GM19351 (cell line): ENCODE results near the gene EI24.
A peak's percentile ranks its signal among the peaks of the same experiment; 100 is the strongest.

Source experiments
- ATAC-seq: cut with Tn5 transposase; IDR thresholded peaks from one replicate; pipeline ENCODE4 v1.9.1; 2021; ENCODE audit warnings: mild to moderate bottlenecking, moderate library complexity; ENCODE audit not compliant: unreplicated experiment

EI24 gene

GRCh38 chr11:125578783-125579182 is 9.5 kb downstream of the EI24 start:
- no peak for ATAC-seq

DNA sequence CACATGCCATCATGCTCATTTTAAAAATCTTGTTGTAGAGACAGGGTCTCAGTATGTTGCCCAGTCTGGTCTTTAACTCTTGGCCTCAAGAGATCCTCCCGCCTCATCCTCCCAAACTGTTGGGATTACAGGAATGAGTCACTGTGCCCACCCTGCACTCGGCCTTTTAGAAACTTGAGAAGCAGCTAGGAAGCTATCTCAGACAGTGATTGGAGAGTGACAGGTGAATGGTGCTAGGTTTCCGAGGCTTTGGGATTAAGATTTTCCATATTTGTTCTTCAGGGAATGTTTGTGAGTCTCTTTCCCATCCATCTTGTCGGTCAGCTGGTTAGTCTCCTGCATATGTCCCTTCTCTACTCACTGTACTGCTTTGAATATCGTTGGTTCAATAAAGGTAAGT is 10.5 kb downstream of the EI24 start:
- no peak for ATAC-seq

DNA sequence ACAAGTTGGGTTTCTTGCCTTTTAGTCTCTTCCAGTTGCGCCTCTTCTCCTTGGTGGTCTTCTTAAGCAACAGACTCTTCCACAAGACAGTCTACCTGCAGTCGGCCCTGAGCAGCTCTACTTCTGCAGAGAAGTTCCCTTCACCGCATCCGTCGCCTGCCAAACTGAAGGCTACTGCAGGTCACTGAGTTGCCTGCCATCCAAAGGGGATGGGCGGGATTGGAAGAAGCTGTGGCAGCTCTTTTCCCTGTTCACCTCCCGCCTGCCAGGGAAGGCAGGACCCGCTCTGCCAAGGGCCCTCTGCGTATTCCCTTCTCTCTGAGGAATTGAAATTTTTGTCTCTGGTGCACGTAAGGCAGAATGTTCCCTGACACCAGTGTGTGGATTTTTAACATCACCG is 14.2 kb downstream of the EI24 start:
- ATAC-seq, result no peak

GRCh38 chr11:125585487-125585886 is 16.2 kb downstream of the EI24 start:
- ATAC-seq, result no peak

GRCh38 chr11:125586623-125587022 is 17.3 kb downstream of the EI24 start:
- no peak for ATAC-seq

DNA sequence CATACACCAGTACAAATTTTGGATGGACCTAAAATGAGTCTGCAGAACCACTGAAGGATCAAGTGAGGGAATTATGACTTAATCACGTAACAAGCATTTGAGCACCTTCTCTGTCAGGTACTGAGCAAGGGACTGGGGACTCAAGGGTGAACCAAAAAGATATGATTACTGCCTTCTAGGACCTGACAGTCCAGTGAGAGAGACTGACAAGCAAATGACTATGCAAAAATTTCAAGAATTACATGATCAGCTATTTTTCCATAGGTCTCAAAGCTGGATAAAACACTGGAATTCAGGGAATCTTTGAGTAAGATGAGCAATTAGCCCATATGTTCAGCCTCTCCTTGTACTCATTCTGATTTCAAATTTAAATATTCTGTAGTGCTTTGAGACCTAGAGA is 18.2 kb downstream of the EI24 start:
- ATAC-seq, result no peak

GRCh38 chr11:125588505-125588904 is 19.2 kb downstream of the EI24 start:
- no peak for ATAC-seq

DNA sequence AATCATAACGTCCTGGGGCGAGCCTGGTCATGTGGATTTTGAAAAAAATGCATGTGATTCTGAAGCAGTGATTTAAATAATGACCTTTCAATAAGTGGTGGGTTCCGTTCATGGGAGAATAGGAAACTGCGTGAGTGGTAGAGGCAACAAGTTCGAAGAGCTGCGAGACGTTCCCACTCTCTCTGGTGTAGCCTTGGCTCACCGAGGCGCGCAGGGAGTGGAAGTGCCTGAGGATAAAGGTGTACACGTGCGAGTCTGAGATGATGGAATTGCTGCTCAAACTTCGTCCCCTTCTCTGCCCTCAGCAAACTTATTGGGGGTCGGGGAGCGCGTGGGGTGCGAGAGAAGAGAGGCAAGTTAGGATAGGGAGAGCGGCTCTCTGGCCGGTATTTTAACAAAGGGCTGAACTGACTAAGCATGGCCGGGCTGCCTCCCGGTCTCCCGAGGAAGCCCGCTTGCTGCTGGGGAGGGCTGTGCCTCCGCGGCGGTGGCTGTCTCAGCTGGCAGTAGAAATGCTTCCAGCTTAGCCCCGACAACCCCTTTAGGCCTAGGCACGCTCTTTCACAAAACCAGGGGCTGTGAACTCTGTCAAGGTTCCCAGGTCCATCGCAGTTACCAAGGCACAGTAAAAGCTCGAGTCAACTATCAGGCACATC is 22.5 kb downstream of the EI24 start:
- ATAC-seq, result peak; percentile 14

DNA sequence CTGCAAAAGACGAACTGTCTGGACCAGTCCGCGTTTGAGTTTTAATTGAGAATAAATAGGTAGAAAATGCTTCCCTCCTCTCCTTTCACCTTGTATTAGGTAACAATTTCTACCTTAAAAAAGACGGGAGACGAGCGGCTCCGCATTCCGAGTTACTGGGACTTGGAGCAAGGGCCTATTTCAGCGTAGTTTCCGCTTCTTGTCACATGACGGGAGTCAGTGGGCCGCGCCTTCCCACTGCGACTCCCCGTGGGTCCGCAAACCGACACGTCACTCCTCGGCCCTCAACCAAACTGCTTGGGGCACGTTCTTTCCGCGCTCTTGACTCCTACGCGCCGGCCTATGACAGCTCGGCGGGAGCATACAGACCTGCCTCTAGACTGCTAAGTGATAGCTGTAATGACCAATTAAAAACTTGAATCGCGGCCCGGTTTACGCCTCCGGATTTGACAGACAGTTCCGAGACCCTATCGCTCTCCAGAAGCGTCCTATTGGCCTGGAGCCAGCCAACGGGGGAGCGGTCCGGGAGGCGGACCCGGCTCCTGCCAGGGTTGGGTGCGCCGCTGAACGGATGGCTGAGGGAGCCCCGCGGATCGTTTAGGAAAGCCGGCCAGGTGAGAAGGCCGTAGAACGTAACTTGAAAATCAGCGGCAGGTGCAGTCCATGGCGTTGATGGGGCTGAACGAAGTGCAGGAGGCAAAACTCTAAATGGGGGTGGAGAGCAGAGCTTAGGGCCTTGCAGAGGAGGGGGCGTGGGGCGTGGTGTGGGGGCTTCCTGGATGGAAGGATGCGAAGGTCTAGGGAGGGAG is 23.2 kb downstream of the EI24 start, which contains the start of gene STT3A:
STT3A (plus strand) TSS at position 548 of the 809 bp plus-strand sequence. CDS start 3,064 bp downstream, outside the sequence.
- ATAC-seq, result peak; percentile 95

- ATAC-seq, result no peak
These were observed 24.0 kb downstream of the EI24 start for GRCh38 chr11:125593114-125593820.

- no peak for ATAC-seq
These were observed 25.7 kb downstream of the EI24 start for GRCh38 chr11:125594958-125595357.

GRCh38 chr11:125600663-125601062 is 31.4 kb downstream of the EI24 start:
- no peak for ATAC-seq

DNA sequence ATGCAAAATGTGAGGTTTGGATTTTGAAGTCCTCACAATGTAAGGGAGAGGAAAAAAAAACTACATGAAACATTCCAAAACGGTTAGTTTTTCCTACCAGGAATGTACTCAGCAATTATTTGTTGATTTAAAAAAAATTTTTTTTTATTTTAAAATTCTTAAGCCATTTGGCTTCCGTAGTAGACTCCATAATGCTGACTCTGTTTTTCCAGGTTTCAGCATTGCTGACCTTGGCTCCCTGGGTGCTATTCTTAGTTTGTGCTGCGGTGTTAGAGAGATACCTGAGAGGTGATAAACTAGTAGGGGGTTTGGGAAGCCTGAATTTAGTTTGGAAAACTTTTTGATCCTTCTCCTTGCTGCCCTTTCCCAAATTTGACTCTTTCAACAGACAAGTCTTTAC is 33.9 kb downstream of the EI24 start:
- no peak for ATAC-seq

- ATAC-seq, result no peak
These were observed 36.1 kb downstream of the EI24 start for GRCh38 chr11:125605417-125605816.

DNA sequence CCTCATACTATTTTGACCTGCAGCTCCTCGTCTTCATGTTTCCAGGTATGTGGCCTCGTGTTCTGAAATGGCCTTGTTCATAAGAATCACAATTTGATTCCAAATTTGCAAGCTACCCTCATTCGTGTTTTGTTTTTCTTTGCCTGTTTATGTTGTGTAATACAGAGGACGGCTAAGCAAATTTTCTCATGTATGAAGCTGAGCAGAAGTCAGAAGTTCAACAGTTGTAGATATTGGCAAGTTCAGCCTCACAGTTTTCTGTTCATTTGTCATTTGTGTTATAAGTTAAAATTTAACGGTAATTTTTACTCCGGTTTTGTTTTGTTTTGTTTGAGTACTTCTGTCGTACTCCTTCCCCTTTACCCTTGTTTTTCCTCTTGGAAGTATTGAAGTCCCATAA is 40.3 kb downstream of the EI24 start:
- ATAC-seq, result no peak

- ATAC-seq, result no peak
These were observed 49.1 kb downstream of the EI24 start for GRCh38 chr11:125618383-125618782.

- no peak for ATAC-seq
These were observed 52.7 kb downstream of the EI24 start for GRCh38 chr11:125621995-125622394.

GRCh38 chr11:125623064-125623463 is 53.8 kb downstream of the EI24 start:
- no peak for ATAC-seq

DNA sequence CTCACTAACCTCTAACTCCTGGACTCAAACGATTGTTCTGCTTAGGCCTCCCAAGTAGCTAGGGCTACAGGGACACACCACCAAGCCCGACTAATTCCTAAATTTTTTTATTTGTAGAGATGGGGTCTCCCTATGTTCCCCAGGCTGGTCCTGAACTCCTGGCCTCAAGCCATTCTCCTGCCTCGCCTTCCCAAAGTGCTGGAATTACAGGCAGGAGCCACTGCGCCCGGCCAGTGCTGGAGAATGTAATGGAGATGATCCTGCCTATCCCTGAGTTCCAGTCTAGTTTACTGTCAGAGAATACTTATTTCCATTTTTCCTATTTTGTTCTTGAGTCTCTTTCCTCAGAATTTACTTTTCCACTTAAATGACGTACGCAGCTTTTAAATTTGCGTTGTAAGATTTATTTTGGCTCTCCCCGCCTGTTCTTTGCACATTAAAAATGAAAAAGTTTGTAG is 55.5 kb downstream of the EI24 start, which contains the start of gene CHEK1:
CHEK1 (plus strand) TSS at position 408 of the 458 bp plus-strand sequence. CDS start 1,606 bp downstream, outside the sequence.
- no peak for ATAC-seq

DNA sequence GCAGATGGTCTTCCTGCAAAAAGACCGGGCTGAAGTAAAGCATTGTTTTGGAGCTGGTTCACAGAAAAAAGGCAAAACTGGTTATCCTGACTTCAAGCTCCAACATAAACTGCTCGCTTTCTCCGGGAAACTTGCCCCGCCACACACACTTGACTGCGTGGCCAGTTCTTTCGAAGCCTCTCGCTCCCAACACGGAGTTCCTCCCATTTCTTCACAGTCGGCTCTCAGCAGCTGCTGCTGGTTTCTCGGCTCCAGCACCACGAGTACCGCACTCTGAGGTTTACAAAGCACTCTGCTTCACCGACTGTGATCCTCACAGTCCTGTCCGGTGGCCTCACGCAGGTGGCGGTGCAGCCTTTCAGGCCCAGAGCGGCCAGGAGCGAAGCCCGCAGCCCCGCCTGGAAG is 56.0 kb downstream of the EI24 start:
- ATAC-seq, result no peak

DNA sequence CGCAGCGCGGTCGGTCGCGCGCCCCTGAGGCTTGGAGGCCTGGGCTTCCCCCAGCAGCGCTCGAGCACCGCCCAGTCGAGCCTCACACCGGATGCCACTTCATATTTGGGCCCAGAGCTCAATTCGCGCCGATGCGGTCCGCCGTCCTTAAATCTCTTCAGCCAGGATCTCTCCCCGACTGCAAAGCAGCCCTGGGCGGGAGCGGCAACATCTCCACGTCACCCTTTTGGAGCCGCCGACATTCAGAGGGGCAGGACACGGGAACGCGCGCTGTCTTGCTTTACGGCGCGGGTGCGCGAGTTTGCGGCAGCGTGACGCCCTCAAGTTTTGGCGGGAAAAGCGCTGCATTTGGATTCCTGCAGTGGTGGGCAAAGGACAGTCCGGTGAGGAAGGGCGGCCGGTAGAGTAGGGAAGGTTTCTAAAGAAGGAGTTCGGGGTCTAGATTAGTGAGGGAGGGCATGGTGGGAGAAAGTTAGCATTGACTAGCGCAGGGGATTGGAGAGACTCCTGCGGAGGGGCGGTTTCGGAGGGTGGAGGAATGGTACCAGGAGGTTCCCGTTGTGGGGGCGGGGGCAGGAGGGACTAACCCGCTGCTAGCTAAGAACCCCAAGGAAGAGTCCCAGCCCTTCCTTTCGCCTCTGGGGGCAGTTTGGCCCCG is 56.5 kb downstream of the EI24 start:
- ATAC-seq, result peak; percentile 81
